Calu3 (cell line): ENCODE measurements around the gene DDX53. TPM values are rescaled to one million over a fixed set of nuclear protein-coding genes. Genes with fewer than 3 reads are reported as not detected.

Experiments
- BruUV-seq: library from RNA; stranded (reverse); fragments of 400-500 nt; replicated peaks from 2 replicates; lab custom pipeline; 2021; lab: Mats Ljungman, UMichigan
- CTCF ChIA-PET: fragments of 300-600 bp; sonication (Branson Sonifier 250); formaldehyde crosslinking; loops from one replicate; lab custom pipeline; 2022; ENCODE audit warnings: antibody characterized with exemption; lab: Charles Lee
- DNase-seq: peaks from one replicate; pipeline ENCODE4 v3.0.0; 2022
- H3K27ac Mint-ChIP-seq: one replicate; pipeline ENCODE4 v1.8.0; 2022; ENCODE audit warnings: mixed read lengths; ENCODE audit not compliant: unreplicated experiment
- H3K27me3 Mint-ChIP-seq: one replicate; pipeline ENCODE4 v1.8.0; 2022; ENCODE audit warnings: mixed read lengths; ENCODE audit not compliant: unreplicated experiment
- H3K36me3 Mint-ChIP-seq: one replicate; pipeline ENCODE4 v1.8.0; 2022; ENCODE audit warnings: mild to moderate bottlenecking, moderate library complexity, mixed read lengths; ENCODE audit not compliant: insufficient read depth, unreplicated experiment
- H3K4me1 Mint-ChIP-seq: one replicate; pipeline ENCODE4 v1.8.0; 2022; ENCODE audit warnings: mild to moderate bottlenecking, low read depth, mixed read lengths; ENCODE audit not compliant: unreplicated experiment
- H3K4me3 Mint-ChIP-seq: one replicate; pipeline ENCODE4 v1.8.0; 2022; ENCODE audit warnings: mild to moderate bottlenecking, low read depth, moderate library complexity, mixed read lengths; ENCODE audit not compliant: unreplicated experiment
- H3K9me3 Mint-ChIP-seq: one replicate; pipeline ENCODE4 v1.8.0; 2022; ENCODE audit warnings: low read depth, mixed read lengths; ENCODE audit not compliant: unreplicated experiment
- intact Hi-C: fragments of 100-400 bp; cut with micrococcal nuclease; formaldehyde crosslinking; loops from one replicate; pipeline ENCODE4 v1.10.0; 2022; ENCODE audit not compliant: unreplicated experiment
- total RNA-seq: library from RNA; stranded (reverse); gene quantifications from 2 replicates; pipeline ENCODE4 v1.2.3, GENCODE V29; 2022
- TF ChIP-seq, protein P1 (sequence below): fragments of 200-600 bp; IDR thresholded peaks from one replicate; pipeline ENCODE4 v1.8.0; 2022; ENCODE audit warnings: antibody characterized with exemption; ENCODE audit not compliant: unreplicated experiment

Gene DDX53
- total RNA-seq, 1 experiment from 2014 or later, result not detected

DNA sequence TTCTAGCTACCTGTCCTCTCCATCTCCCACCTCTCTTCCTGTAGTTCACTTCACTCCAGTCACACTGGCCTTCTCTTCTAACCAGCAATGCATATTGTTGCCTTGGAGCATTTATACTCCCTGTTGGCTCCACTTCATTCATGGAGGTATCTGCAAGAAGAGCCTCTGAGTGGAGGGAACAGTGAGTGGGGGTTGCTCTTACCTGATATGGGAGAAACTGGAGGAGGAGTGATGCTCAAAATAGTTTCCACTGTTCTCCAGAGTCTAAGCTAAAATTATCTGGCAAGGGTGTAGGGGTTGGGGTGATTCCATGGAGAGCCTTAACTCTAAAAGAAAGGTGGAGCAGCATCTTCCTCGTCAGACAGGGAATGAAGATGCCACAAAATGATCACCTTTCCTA, 28.9 kb upstream of the DDX53 start:
- TF ChIP-seq, protein P1, sequence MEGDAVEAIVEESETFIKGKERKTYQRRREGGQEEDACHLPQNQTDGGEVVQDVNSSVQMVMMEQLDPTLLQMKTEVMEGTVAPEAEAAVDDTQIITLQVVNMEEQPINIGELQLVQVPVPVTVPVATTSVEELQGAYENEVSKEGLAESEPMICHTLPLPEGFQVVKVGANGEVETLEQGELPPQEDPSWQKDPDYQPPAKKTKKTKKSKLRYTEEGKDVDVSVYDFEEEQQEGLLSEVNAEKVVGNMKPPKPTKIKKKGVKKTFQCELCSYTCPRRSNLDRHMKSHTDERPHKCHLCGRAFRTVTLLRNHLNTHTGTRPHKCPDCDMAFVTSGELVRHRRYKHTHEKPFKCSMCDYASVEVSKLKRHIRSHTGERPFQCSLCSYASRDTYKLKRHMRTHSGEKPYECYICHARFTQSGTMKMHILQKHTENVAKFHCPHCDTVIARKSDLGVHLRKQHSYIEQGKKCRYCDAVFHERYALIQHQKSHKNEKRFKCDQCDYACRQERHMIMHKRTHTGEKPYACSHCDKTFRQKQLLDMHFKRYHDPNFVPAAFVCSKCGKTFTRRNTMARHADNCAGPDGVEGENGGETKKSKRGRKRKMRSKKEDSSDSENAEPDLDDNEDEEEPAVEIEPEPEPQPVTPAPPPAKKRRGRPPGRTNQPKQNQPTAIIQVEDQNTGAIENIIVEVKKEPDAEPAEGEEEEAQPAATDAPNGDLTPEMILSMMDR, result no peak
- CTCF ChIA-PET, result no interaction called here
- no peak for DNase-seq
- H3K9me3 Mint-ChIP-seq, result peaks cover 5% of the 10 kb centered on the region
- no peaks in the 10 kb centered on the region for H3K36me3 Mint-ChIP-seq
- no peak overlapping the region for H3K4me3 Mint-ChIP-seq
- H3K27me3 Mint-ChIP-seq, result no peaks in the 10 kb centered on the region
- no peaks in the 10 kb centered on the region for H3K4me1 Mint-ChIP-seq
- intact Hi-C loops, result no loop called here
- BruUV-seq, result no TSS peak
- H3K27ac Mint-ChIP-seq, result no peak overlapping the region

DNA sequence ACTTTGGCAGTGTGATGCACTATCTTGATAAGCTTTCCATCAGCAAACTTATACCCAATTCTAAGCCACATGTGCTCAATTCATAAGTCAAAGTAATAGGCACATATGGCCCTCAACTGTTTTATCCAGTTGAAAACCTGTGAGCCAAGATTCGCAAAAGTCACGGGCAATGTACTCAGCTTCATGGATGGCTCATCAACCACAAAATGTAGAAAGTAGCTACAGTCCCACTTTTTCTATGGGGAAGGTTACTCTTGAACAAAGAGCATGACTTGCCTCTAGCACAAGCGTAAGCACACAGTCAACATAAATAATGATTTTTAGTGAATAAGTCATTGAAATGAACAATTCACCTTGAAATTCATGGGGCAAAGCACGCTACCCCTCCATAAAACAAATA, 25.1 kb upstream of the DDX53 start:
- DNase-seq, result no peak
- no peak overlapping the region for H3K27ac Mint-ChIP-seq
- BruUV-seq, result no TSS peak
- intact Hi-C loops, result no loop called here
- H3K27me3 Mint-ChIP-seq, result no peaks in the 10 kb centered on the region
- H3K4me1 Mint-ChIP-seq, result no peaks in the 10 kb centered on the region
- H3K4me3 Mint-ChIP-seq, result no peak overlapping the region
- H3K9me3 Mint-ChIP-seq, result peaks cover 3% of the 10 kb centered on the region
- no peaks in the 10 kb centered on the region for H3K36me3 Mint-ChIP-seq
- CTCF ChIA-PET, result no interaction called here
- TF ChIP-seq, protein P1, result no peak

DNA sequence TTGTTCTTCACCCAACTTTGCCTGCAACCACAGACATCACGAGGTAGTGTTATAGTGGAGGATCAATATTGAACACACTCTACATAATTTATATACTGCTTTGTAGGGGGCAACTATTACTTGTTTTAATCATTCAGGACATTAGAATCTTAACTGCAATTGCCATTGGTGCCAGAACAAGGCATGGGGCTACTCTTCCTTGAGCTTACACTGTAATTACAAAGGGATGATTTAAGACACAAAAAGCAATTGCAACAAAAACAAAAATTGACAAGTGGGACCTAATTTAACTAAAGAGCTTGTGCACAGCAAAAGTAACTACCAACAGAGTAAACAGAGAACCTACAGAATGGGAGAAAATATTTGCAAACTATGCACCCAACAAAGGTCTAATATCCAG, 24.0 kb upstream of the DDX53 start:
- no peak for DNase-seq
- no peaks in the 10 kb centered on the region for H3K36me3 Mint-ChIP-seq
- intact Hi-C loops, result no loop called here
- H3K4me3 Mint-ChIP-seq, result no peak overlapping the region
- CTCF ChIA-PET, result no interaction called here
- H3K9me3 Mint-ChIP-seq, result peaks cover 3% of the 10 kb centered on the region
- no TSS peak for BruUV-seq
- TF ChIP-seq, protein P1, result no peak
- no peak overlapping the region for H3K27ac Mint-ChIP-seq
- H3K27me3 Mint-ChIP-seq, result no peaks in the 10 kb centered on the region
- no peaks in the 10 kb centered on the region for H3K4me1 Mint-ChIP-seq

DNA sequence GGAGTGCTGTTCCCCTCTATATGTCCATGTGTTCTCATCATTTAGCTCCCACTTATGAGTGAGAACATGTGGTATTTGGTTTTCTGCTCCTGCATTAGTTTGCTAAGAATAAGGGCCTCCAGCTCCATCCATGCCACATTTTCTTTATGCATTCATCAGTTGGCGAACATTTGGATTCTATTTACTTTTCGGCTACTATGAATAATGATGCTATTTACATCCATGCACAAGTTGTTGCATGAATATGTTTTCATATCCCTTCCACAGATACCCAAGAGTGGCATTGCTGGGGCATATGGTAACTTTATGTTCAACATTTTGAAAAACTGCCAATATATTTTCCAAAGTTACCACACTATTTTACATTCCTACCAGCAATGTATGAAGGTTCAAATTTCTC, 13.8 kb upstream of the DDX53 start:
- Mint-ChIP-seq H3K9me3 (no peaks in the 10 kb centered on the region), H3K36me3 (no peaks in the 10 kb centered on the region), H3K4me3 (no peak overlapping the region), H3K27me3 (no peaks in the 10 kb centered on the region), H3K27ac (no peak overlapping the region), H3K4me1 (no peaks in the 10 kb centered on the region)
- no peak for DNase-seq
- CTCF ChIA-PET, result no interaction called here
- no TSS peak for BruUV-seq
- intact Hi-C loops, result no loop called here
- TF ChIP-seq, protein P1, result no peak
